SK-N-SH treated with all-trans-retinoic acid at 6 μM for 48 hours (cell line): ENCODE results near the gene SYCE1.

ENCODE experiments used
- ATAC-seq: fragments of 200-7000 bp; cut with Tn5 transposase; 3 replicates; pipeline ENCODE4 v1.9.1; 2020; ENCODE audit warnings: mild to moderate bottlenecking, moderate library complexity
- ARNTL ChIP-seq: fragments of 450-650 bp; formaldehyde crosslinking; IDR thresholded peaks from 2 replicates; pipeline ENCODE4 v1.5.0; 2020; ENCODE audit warnings: low read depth, mild to moderate bottlenecking, moderate library complexity, borderline replicate concordance
- BACH2 ChIP-seq: fragments of 250-450 bp; sonication (Bioruptor Pico); IDR thresholded peaks from 2 replicates; pipeline ENCODE4 v1.9.0; 2021; ENCODE audit warnings: mild to moderate bottlenecking, borderline replicate concordance
- CSDC2 ChIP-seq: fragments of 250-450 bp; sonication (Bioruptor Pico); IDR thresholded peaks from 2 replicates; pipeline ENCODE4 v1.5.0; 2020; ENCODE audit warnings: mild to moderate bottlenecking, moderate library complexity
- CSRNP3 ChIP-seq: fragments of 250-450 bp; sonication (Bioruptor Pico); IDR thresholded peaks from 2 replicates; pipeline ENCODE4 v1.5.1; 2021; ENCODE audit warnings: mild to moderate bottlenecking, moderate library complexity
- ESRRG ChIP-seq: fragments of 250-450 bp; sonication (Bioruptor Pico); IDR thresholded peaks from 2 replicates; pipeline ENCODE4 v1.6.1; 2021; ENCODE audit warnings: mild to moderate bottlenecking
- GLIS3 ChIP-seq: fragments of 250-450 bp; sonication (Bioruptor Pico); IDR thresholded peaks from 2 replicates; pipeline ENCODE4 v1.5.0; 2020; ENCODE audit warnings: mild to moderate bottlenecking, moderate library complexity
- ISL1 ChIP-seq: fragments of 250-450 bp; sonication (Bioruptor Pico); IDR thresholded peaks from 2 replicates; pipeline ENCODE4 v2.1.2; 2022; ENCODE audit warnings: mild to moderate bottlenecking, moderate library complexity
- PPARA ChIP-seq: fragments of 250-450 bp; sonication (Bioruptor Pico); IDR thresholded peaks from 2 replicates; pipeline ENCODE4 v1.5.0; 2020; ENCODE audit warnings: mild to moderate bottlenecking, borderline replicate concordance
- RARB ChIP-seq: fragments of 250-450 bp; sonication (Bioruptor Pico); IDR thresholded peaks from 2 replicates; pipeline ENCODE4 v1.8.0; 2021; ENCODE audit warnings: mild to moderate bottlenecking, moderate library complexity
- SNAI2 ChIP-seq: fragments of 250-450 bp; sonication (Bioruptor Pico); IDR thresholded peaks from 2 replicates; pipeline ENCODE4 v1.5.0; 2020; ENCODE audit warnings: mild to moderate bottlenecking, moderate library complexity
- TCF4 ChIP-seq: fragments of 250-450 bp; sonication (Bioruptor Pico); IDR thresholded peaks from 2 replicates; pipeline ENCODE4 v1.8.0; 2021; ENCODE audit warnings: mild to moderate bottlenecking, moderate library complexity, borderline replicate concordance
- TOX ChIP-seq: fragments of 250-450 bp; sonication (Bioruptor Pico); IDR thresholded peaks from 2 replicates; pipeline ENCODE4 v1.8.0; 2021; ENCODE audit warnings: mild to moderate bottlenecking, moderate library complexity, borderline replicate concordance
- ZC3H10 ChIP-seq: fragments of 250-450 bp; sonication (Bioruptor Pico); IDR thresholded peaks from 2 replicates; pipeline ENCODE4 v1.5.1; 2021; ENCODE audit warnings: mild to moderate bottlenecking, moderate library complexity
- ZFP3 ChIP-seq: fragments of 250-450 bp; sonication (Bioruptor Pico); IDR thresholded peaks from 2 replicates; pipeline ENCODE4 v1.5.0; 2020; ENCODE audit warnings: mild to moderate bottlenecking, moderate library complexity
- ZFP30 ChIP-seq: fragments of 450-650 bp; formaldehyde crosslinking; IDR thresholded peaks from 2 replicates; pipeline ENCODE4 v1.5.0; 2022; ENCODE audit warnings: mild to moderate bottlenecking, moderate library complexity
- ZNF565 ChIP-seq: fragments of 450-650 bp; formaldehyde crosslinking; conservative IDR thresholded peaks from 2 replicates; pipeline ENCODE4 v1.5.0; 2020; ENCODE audit warnings: low read depth, mild to moderate bottlenecking, moderate library complexity
- ZNF70 ChIP-seq: fragments of 450-650 bp; formaldehyde crosslinking; IDR thresholded peaks from 2 replicates; pipeline ENCODE4 v1.5.0; 2020; ENCODE audit warnings: mild to moderate bottlenecking, moderate library complexity
- ZNF8 ChIP-seq: fragments of 450-650 bp; formaldehyde crosslinking; IDR thresholded peaks from 2 replicates; pipeline ENCODE4 v1.5.0; 2020; ENCODE audit warnings: mild to moderate bottlenecking, moderate library complexity
- TF ChIP-seq, protein P1 (sequence below): fragments of 250-450 bp; sonication (Bioruptor Pico); IDR thresholded peaks from 2 replicates; pipeline ENCODE4 v1.8.0; 2021; ENCODE audit warnings: low read depth, mild to moderate bottlenecking, moderate library complexity, borderline replicate concordance
- TF ChIP-seq, protein P2 (sequence below): fragments of 250-450 bp; sonication (Bioruptor Pico); IDR thresholded peaks from 2 replicates; pipeline ENCODE4 v1.5.1; 2020; ENCODE audit warnings: low read depth, mild to moderate bottlenecking, moderate library complexity
- TF ChIP-seq, protein P3 (sequence below): fragments of 250-450 bp; sonication (Bioruptor Pico); IDR thresholded peaks from 2 replicates; pipeline ENCODE4 v1.8.0; 2020; ENCODE audit warnings: mild to moderate bottlenecking, moderate library complexity, borderline replicate concordance
- TF ChIP-seq, protein P4 (sequence below): fragments of 250-450 bp; sonication (Bioruptor Pico); IDR thresholded peaks from 2 replicates; pipeline ENCODE4 v1.5.0; 2020; ENCODE audit warnings: mild to moderate bottlenecking, moderate library complexity

SYCE1 gene

GRCh38 chr10:133568287-133568614 lies 2.9 kb upstream of the SYCE1 start:
- ATAC-seq, result no peak
- no peak for TF ChIP-seq ZNF8 (CRISPR knock-in tag)
- TF ChIP-seq GLIS3 (CRISPR knock-in tag), result no peak
- TF ChIP-seq ZFP30 (CRISPR knock-in tag), result no peak
- TF ChIP-seq, protein P1, sequence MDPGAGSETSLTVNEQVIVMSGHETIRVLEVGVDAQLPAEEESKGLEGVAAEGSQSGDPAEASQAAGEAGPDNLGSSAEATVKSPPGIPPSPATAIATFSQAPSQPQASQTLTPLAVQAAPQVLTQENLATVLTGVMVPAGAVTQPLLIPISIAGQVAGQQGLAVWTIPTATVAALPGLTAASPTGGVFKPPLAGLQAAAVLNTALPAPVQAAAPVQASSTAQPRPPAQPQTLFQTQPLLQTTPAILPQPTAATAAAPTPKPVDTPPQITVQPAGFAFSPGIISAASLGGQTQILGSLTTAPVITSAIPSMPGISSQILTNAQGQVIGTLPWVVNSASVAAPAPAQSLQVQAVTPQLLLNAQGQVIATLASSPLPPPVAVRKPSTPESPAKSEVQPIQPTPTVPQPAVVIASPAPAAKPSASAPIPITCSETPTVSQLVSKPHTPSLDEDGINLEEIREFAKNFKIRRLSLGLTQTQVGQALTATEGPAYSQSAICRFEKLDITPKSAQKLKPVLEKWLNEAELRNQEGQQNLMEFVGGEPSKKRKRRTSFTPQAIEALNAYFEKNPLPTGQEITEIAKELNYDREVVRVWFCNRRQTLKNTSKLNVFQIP, result no peak
- no peak for TF ChIP-seq ZC3H10 (CRISPR knock-in tag)
- TF ChIP-seq, protein P2, sequence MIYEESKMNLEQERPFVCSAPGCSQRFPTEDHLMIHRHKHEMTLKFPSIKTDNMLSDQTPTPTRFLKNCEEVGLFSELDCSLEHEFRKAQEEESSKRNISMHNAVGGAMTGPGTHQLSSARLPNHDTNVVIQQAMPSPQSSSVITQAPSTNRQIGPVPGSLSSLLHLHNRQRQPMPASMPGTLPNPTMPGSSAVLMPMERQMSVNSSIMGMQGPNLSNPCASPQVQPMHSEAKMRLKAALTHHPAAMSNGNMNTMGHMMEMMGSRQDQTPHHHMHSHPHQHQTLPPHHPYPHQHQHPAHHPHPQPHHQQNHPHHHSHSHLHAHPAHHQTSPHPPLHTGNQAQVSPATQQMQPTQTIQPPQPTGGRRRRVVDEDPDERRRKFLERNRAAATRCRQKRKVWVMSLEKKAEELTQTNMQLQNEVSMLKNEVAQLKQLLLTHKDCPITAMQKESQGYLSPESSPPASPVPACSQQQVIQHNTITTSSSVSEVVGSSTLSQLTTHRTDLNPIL (CRISPR knock-in tag), result no peak
- TF ChIP-seq, protein P3, sequence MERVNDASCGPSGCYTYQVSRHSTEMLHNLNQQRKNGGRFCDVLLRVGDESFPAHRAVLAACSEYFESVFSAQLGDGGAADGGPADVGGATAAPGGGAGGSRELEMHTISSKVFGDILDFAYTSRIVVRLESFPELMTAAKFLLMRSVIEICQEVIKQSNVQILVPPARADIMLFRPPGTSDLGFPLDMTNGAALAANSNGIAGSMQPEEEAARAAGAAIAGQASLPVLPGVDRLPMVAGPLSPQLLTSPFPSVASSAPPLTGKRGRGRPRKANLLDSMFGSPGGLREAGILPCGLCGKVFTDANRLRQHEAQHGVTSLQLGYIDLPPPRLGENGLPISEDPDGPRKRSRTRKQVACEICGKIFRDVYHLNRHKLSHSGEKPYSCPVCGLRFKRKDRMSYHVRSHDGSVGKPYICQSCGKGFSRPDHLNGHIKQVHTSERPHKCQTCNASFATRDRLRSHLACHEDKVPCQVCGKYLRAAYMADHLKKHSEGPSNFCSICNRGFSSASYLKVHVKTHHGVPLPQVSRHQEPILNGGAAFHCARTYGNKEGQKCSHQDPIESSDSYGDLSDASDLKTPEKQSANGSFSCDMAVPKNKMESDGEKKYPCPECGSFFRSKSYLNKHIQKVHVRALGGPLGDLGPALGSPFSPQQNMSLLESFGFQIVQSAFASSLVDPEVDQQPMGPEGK (CRISPR knock-in tag), result no peak
- no peak for TF ChIP-seq BACH2
- TF ChIP-seq CSRNP3 (CRISPR knock-in tag), result no peak
- TF ChIP-seq PPARA (CRISPR knock-in tag), result no peak
- TF ChIP-seq ESRRG, result no peak
- TF ChIP-seq ZNF70, result no peak
- TF ChIP-seq RARB, result no peak
- TF ChIP-seq CSDC2 (CRISPR knock-in tag), result no peak
- TF ChIP-seq ISL1 (CRISPR knock-in tag), result no peak
- no peak for TF ChIP-seq ZNF565

DNA sequence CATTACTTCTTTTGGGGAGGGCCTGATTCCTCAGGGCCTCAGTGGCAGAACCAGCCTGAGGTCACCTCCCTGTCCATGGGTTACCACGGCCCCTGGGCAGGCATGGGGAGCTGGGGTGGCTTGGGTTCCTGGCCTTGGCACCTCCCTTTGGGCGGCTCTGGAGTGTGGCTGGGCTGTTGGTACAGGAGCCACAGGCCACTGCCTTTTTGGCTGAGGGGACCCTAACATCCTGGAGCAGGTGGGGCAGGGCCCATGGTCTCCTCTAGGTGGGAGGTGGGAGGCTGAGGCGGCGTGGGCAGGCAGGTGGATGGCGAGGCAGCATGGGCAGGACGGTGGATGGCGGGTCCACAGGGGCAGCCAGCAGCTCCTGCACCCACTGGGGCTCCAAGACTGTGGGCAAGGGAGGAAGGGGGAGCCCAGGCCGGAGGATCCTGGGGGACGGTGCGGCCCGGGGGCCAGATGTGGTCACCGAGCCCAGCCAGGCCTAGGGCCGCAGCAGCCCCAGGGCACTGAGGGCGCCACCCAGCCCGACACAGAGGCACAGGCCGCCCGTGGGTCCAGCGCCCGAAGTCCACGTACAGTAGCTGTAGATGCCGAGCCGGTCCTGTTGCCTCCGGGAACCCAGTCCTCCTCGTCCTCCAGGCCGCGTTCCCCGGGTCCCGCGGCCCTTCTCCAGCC lies 2.4 kb upstream of the SYCE1 start:
- no peak for ATAC-seq
- TF ChIP-seq CSRNP3 (CRISPR knock-in tag), result no peak
- TF ChIP-seq, protein P3 (CRISPR knock-in tag), result no peak
- no peak for TF ChIP-seq SNAI2 (CRISPR knock-in tag)
- TF ChIP-seq ZC3H10 (CRISPR knock-in tag), result no peak
- no peak for TF ChIP-seq ZFP3 (CRISPR knock-in tag)
- TF ChIP-seq, protein P1, result no peak
- TF ChIP-seq ZNF70, result no peak
- no peak for TF ChIP-seq ZNF8 (CRISPR knock-in tag)
- TF ChIP-seq TCF4 (CRISPR knock-in tag), result no peak

GRCh38 chr10:133567119-133567518 lies 1.7 kb upstream of the SYCE1 start:
- ATAC-seq, result no peak

More at GRCh38 chr10:133567119-133567518, 1.7 kb upstream of the SYCE1 start:
- TF ChIP-seq ZNF565 (no peak), SNAI2 (CRISPR knock-in tag) (no peak), BACH2 (no peak), ARNTL (CRISPR knock-in tag) (no peak), TOX (CRISPR knock-in tag) (no peak), ESRRG (no peak), ZFP3 (CRISPR knock-in tag) (no peak), ISL1 (CRISPR knock-in tag) (no peak)
- TF ChIP-seq, protein P4, sequence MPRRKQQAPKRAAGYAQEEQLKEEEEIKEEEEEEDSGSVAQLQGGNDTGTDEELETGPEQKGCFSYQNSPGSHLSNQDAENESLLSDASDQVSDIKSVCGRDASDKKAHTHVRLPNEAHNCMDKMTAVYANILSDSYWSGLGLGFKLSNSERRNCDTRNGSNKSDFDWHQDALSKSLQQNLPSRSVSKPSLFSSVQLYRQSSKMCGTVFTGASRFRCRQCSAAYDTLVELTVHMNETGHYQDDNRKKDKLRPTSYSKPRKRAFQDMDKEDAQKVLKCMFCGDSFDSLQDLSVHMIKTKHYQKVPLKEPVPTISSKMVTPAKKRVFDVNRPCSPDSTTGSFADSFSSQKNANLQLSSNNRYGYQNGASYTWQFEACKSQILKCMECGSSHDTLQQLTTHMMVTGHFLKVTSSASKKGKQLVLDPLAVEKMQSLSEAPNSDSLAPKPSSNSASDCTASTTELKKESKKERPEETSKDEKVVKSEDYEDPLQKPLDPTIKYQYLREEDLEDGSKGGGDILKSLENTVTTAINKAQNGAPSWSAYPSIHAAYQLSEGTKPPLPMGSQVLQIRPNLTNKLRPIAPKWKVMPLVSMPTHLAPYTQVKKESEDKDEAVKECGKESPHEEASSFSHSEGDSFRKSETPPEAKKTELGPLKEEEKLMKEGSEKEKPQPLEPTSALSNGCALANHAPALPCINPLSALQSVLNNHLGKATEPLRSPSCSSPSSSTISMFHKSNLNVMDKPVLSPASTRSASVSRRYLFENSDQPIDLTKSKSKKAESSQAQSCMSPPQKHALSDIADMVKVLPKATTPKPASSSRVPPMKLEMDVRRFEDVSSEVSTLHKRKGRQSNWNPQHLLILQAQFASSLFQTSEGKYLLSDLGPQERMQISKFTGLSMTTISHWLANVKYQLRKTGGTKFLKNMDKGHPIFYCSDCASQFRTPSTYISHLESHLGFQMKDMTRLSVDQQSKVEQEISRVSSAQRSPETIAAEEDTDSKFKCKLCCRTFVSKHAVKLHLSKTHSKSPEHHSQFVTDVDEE (CRISPR knock-in tag), result no peak
- TF ChIP-seq, protein P2 (CRISPR knock-in tag), result no peak
- TF ChIP-seq, all 23 proteins: peak for 0
